ENCODE measurements around the gene CYP27B1.

GRCh38 chr12:57738661-57739237, 28.1 kb downstream of the CYP27B1 start, which contains the start of gene AGAP2:
- TF ChIP-seq CTCF (IDR thresholded peaks at IDR 0.05), result no peak
- no peak for TF ChIP-seq POLR2A (IDR thresholded peaks at IDR 0.05)

All from uterus (tissue), 2 donors.